IPS-20b (cell line): ENCODE data around the gene FOXP4.
A peak's percentile ranks its signal among the peaks of the same experiment; 100 is the strongest.

Experiments used
- H3K27ac ChIP-seq: one replicate; pipeline ENCODE4 v1.5.1; 2013; ENCODE audit warnings: low read length
- H3K27me3 ChIP-seq: 2 replicates; pipeline ENCODE4 v1.6.1; 2013; ENCODE audit warnings: mild to moderate bottlenecking, low read length, inconsistent platforms; ENCODE audit not compliant: insufficient read depth
- H3K36me3 ChIP-seq: 2 replicates; pipeline ENCODE4 v1.6.1; 2013; ENCODE audit warnings: low read depth, mild to moderate bottlenecking, inconsistent platforms, low read length, moderate library complexity; ENCODE audit not compliant: insufficient read depth
- H3K4me1 ChIP-seq: 2 replicates; pipeline ENCODE4 v1.6.1; 2013; ENCODE audit warnings: mild to moderate bottlenecking, control low read depth, inconsistent platforms, low read length, moderate library complexity; ENCODE audit not compliant: insufficient read depth
- H3K4me3 ChIP-seq: 2 replicates; pipeline ENCODE4 v1.5.1; 2013; ENCODE audit warnings: mild to moderate bottlenecking, low read length, inconsistent platforms
- H3K9ac ChIP-seq: 2 replicates; pipeline ENCODE4 v1.6.1; 2013; ENCODE audit warnings: low read depth, mild to moderate bottlenecking, inconsistent platforms, low read length, moderate library complexity
- H3K9me3 ChIP-seq: 2 replicates; pipeline ENCODE4 v1.6.1; 2013; ENCODE audit warnings: mild to moderate bottlenecking, low read depth, low read length, inconsistent platforms; ENCODE audit not compliant: insufficient read depth

FOXP4 gene

DNA sequence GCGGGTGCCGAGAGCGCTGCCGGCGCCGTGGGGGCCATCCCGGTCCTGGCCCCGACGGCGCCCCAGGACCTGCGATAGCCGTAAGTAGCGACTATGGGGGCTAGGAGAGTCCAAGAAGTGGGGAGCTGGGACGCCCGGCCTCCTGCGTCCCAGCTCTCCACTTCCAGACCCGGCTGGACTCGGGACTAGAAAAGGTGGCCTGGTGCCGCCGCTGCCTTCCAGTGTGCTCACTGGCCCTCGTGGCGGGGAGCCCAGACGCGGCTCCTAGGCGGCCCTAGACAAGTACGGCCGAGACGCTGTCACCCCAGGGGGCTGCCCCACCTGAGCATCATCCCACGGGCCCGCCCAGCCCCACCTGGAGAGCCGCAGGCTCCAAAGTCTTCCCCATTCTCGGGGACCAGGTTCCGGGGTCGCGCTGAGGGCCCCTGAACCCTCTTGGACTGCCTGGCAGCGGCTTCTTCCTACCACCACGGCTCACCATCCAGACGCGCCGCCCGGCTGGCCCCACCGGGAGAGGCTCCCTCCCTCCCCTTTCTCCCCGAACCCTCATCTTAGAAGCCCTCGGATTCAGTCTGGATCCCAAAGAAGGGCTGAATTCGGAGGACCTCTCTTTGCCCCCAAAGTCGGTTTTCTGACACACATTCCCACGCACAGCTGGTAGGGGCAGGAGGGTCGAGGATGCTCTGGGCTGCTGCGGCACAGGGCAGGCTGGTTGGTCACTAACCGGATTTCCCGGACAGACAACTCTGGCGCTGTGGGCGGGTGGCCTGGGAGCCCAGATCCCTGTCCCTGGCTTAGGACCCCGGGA, 91.2 kb downstream of the FOXP4 start:
- Histone ChIP-seq H3K27ac (no peak overlapping the region), H3K36me3 (no peaks in the 10 kb centered on the region; the same call in 1 of the 2 replicates), H3K4me1 (peaks cover 20% of the 10 kb centered on the region), H3K9ac (peak overlapping the region; percentile 34; the same call in 1 of the 2 replicates), H3K4me3 (peak overlapping the region; percentile 88), H3K27me3 (peaks cover 94% of the 10 kb centered on the region), H3K9me3 (no peaks in the 10 kb centered on the region)

DNA sequence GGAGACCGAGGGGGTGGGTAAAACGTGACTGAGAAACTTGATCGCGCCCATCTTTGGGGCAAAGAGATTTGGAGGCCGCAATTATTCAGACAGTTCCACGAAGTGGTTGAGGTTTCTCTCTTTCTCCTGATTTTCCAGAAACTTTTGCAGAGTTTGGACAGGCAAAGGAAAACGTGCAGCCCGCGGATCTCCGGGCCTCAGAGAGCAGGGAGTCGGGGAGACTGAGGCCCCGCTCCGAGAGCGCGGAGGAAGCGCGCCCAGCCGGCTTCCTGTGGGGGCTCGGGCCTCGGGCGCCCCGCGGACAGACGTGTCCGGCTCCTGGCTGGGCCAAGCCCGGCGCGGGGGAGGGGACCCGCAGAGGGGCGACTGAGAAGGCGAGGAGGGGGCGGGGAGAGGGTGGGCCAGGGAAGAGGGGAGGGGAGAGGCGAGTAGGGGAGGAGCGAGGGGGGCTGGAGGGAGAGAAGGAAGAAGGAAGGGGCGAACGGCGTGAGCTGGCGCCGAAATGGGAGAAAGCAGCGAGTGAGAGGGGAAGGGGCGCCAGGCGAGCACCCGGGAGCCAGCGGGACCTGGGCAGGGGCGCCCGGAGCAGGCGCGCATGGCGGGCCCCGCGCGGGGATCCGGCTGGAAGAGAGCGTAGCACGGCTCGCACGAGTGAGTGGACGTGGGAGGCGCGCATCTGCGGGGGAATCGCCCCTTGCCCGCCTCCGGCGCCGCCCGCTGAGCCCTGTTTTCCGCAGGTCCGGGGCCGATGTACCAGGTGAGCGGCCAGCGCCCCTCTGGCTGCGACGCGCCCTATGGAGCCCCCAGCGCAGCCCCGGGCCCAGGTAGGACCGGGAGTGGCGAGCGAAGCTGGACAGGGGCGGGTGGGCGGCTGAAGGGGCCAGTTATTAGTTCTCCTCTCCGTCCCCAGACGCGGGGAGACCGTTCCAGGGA, 92.1 kb downstream of the FOXP4 start, which contains the start of gene MDFI:
MDFI (plus strand) TSS at position 467 of the 933 bp plus-strand sequence; CDS start at position 749, 282 bp downstream.
- Histone ChIP-seq H3K36me3 (no peaks in the 10 kb centered on the region; the same call in 1 of the 2 replicates), H3K9me3 (no peaks in the 10 kb centered on the region), H3K27me3 (peaks cover 97% of the 10 kb centered on the region), H3K4me1 (peaks cover 20% of the 10 kb centered on the region), H3K27ac (peak within 1 kb of the TSS; percentile 20), H3K9ac (peak within 1 kb of the TSS; percentile 46; the same call in 1 of the 2 replicates), H3K4me3 (peak within 1 kb of the TSS; percentile 88)

DNA sequence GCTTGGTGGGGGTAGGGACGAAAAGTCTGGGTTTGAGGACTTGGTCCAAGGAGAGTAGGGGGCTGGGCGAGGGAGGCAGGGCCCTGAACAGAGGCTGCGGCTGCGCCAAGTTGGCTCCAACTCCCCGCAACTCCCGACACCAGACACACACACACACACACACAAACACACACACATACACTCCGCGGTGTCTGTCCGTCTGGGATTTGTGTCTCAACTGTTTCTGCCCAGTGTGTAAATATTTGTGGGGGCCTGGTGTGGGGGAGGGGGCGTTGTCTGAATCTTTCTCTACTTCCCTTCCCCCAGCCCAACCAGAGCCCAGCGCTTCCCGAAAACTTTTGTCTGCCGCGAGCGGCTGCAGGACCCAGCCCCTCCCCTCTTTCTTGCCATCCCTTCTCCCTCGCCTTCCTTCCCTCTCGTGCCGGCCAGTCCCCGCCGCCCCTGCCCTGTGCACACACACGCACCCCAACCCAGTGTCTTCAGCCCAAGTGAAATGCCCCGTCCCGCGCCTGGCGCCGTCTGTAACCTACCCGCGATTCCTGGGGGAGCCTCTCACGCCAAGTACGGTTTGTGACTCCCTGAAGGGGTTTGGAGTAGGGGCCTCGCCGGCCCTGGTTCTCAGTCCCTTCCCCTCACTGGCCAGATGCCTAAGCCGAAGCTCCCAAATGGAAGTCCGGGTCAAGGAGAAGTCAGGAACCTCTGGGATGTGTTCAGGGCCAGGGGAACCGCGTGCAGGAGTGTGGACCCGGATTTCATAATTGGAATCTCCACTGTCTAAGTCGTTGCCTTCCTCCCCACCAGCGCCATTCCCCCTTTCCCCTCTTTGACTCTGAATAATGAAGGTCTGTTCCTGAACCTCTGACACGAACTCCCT, 93.0 kb downstream of the FOXP4 start:
- Histone ChIP-seq H3K36me3 (no peaks in the 10 kb centered on the region; the same call in 1 of the 2 replicates), H3K27ac (peak overlapping the region; percentile 20), H3K27me3 (peaks cover 88% of the 10 kb centered on the region), H3K9me3 (no peaks in the 10 kb centered on the region), H3K9ac (peak overlapping the region; percentile 46; the same call in 1 of the 2 replicates), H3K4me1 (peaks cover 25% of the 10 kb centered on the region), H3K4me3 (peak overlapping the region; percentile 88)

DNA sequence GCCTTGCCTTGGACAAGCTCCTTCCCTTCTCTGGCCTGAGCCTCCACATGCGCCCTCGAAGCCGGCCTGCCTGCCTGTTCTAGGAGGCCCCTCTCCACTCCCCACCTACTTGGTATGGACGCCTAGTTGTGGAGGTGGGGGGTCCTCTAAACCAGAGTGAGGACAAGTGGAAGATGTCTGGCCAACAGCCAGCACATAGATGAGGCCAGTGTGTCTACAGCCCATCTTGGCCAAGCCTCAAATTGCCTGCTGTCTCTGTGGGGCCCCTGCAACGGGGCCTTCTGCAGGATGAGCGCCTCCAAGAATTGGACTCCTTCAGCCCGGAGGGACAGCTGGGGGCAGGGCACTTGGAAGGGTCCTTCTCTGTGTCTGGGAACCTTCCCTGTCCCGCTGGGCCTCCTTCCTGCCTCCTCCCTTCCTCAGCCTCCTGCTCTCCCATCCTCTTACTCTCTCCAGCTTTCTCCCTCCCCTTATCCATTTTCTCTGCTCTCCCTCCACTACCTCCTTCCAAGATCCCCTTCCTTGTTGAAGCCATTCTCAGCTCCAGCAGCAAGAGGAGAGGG, 93.7 kb downstream of the FOXP4 start:
- no peaks in the 10 kb centered on the region; the same call in 1 of the 2 replicates for H3K36me3 ChIP-seq
- peak overlapping the region; percentile 46 for H3K9ac ChIP-seq
- H3K4me1 ChIP-seq = peaks cover 30% of the 10 kb centered on the region
- H3K27me3 ChIP-seq = peaks cover 83% of the 10 kb centered on the region
- peak overlapping the region; percentile 88 for H3K4me3 ChIP-seq
- H3K9me3 ChIP-seq = no peaks in the 10 kb centered on the region
- no peak overlapping the region for H3K27ac ChIP-seq

DNA sequence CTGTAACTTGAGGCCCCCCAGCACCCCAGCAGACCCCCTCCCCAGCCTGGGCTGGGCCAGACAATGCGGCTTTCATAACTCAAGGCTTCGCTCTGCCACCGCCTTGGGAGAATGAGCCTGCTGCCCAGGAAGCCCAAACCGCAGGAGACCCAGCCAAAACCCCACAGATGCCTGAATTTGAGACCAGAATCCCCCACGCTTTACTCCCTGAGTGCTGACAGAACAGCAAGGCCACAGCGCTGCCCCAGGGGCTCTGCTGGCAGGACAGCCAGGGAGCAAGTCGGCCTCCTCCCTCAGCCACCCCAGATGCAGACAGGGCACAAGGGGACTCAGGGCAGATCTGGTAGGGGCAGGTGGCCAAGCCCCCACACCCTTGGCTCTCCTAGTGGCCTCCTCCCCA, 94.2 kb downstream of the FOXP4 start:
- Histone ChIP-seq H3K4me3 (peak overlapping the region; percentile 88; the same call in 1 of the 2 replicates), H3K27ac (no peak overlapping the region), H3K27me3 (peaks cover 81% of the 10 kb centered on the region), H3K9me3 (no peaks in the 10 kb centered on the region), H3K36me3 (no peaks in the 10 kb centered on the region; the same call in 1 of the 2 replicates), H3K4me1 (peaks cover 34% of the 10 kb centered on the region), H3K9ac (no peak overlapping the region)

DNA sequence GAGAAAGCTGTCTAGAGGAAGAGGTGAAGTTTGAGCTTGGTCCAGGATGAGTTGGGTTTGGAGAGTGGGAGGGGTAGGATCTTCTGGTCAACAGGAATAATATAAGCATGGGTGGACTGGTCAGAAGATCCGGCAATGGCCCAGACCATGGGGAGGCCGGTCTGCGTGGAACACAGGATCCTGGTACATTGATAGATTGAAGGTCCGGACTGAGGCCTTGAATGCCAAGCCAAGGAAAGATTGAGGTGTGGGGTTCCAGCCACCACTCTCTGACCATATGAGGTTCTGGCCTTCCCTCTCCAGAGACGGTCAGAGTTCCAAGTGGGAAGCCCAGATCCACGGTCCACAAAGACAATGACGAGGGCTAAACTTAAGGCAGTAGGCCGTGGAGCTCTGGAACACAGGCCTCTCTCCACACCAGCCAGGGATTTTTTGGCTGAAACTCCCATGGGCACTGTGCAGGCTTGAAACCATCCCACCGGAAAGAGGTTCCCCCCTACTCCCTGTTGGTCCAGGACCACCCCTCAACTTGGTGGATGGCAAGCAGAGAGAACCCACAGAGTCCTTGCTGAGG, 95.3 kb downstream of the FOXP4 start:
- no peak overlapping the region for H3K4me3 ChIP-seq
- peaks cover 38% of the 10 kb centered on the region for H3K4me1 ChIP-seq
- H3K9me3 ChIP-seq = no peaks in the 10 kb centered on the region
- peaks cover 5% of the 10 kb centered on the region; the same call in 1 of the 2 replicates for H3K36me3 ChIP-seq
- no peak overlapping the region for H3K9ac ChIP-seq
- H3K27ac ChIP-seq = no peak overlapping the region
- peaks cover 75% of the 10 kb centered on the region for H3K27me3 ChIP-seq

DNA sequence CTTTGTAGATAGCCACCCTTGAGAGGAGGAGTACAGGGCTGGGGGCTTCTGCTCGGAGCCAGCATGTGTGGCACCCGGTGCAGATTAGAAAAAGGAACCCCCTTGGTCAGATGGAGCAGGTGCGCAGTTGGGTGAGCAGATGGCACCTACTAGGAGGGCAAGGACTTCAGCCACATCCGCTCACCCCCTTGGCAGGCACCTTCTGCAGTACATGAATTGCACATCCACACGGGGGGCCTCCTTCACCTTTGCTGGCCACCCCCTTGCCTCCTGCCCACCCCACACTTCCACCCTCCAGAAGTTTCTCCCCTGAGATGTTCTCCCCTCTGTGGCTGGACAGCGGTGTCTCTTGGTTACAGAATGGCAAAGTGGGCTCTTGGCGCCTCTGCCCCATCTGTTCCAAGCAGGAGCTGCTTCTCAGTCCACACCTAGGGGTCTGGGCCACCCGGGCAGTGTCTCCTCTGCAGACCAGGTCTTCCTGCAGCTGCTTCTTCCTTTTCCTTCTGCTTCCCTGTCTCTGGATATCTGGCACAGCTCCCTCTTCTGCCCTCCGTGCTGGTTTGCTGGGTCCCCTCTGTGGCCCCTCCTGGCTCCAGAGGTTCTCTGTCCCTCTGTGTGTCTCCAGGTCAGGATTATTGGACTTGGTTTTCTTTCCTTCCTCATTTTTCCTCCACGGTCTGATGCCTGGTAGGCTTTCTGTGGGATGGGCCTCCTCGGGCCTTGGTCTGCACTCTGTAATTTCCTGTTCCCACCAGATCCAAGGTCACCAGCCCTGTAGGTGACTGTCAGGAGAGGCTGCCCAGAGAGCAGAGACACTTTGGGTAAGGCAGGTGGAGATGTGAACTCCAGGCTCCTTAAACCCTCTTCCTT, 96.1 kb downstream of the FOXP4 start:
- H3K36me3 ChIP-seq = peaks cover 14% of the 10 kb centered on the region; the same call in 1 of the 2 replicates
- H3K9me3 ChIP-seq = no peaks in the 10 kb centered on the region
- peaks cover 66% of the 10 kb centered on the region for H3K27me3 ChIP-seq
- no peak overlapping the region for H3K4me3 ChIP-seq
- no peak overlapping the region for H3K9ac ChIP-seq
- H3K27ac ChIP-seq = no peak overlapping the region
- H3K4me1 ChIP-seq = peaks cover 38% of the 10 kb centered on the region

DNA sequence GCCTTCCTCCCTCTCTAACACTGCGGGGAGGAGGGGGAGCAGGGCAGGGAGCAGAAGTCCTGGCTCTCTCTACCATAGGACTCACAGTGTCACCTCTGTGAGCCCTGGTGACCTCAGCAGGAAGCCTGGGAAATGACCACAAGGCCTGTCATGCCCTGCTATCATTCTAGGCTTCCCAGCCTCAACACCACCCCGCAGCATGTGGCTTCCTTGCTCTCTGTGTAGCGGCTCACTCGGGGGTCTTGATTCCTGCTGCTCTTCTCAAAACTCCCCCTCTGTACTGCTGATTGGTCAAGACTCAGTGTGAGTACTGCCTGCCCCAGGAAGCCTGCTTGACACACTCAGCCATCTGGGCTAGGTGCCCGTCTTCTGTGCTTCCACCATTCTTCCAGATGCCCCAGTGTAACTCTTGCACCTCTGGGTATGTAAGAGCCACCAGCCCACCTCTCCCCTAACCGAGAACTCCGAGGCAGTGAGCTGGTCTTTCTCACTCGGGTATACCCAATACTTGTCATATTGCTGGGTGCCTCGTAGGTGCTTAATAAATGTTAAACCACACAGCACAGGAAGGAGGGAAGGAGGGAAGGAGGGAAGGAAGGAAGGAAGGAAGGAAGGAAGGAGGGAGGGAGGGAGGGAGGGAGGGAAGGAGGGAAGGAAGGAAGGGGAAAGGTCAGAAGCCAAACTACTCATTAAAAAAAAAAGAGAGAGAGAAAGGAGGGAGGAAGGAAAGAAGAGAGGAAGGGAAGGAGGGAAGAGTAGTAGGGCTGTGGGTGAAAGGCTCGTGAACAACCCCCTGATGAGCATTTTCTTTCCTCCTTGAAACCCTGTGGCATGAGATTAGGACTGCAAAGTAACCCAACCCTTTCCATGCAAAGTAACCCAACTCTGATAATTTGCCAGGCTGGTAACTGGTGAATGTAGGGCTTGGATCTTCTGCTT, 97.0 kb downstream of the FOXP4 start:
- H3K4me1 ChIP-seq = peaks cover 38% of the 10 kb centered on the region
- H3K27me3 ChIP-seq = peaks cover 57% of the 10 kb centered on the region
- no peaks in the 10 kb centered on the region for H3K9me3 ChIP-seq
- no peak overlapping the region; the same call in 1 of the 2 replicates for H3K9ac ChIP-seq
- no peak overlapping the region for H3K27ac ChIP-seq
- no peak overlapping the region for H3K4me3 ChIP-seq
- H3K36me3 ChIP-seq = peaks cover 17% of the 10 kb centered on the region

DNA sequence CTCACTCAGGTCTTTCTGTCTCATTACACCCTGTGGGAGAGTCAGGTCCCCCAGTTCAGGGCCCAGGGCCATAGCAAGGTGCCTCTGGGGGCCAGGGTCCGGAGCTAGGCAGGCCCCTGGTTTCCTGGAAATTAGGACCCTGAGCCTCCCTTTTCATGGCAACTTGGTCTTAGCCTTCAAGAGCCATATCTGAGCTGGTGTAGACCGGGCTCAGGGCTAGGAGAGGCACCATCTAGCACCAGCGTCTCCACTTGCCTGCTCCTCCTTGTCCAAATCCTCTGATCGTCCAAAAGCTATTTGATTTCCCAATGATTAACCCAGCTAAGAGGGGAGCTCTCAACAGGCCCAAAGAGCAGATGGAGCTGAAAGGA, 97.7 kb downstream of the FOXP4 start:
- peaks cover 38% of the 10 kb centered on the region for H3K4me1 ChIP-seq

More for the DNA sequence above, 97.7 kb downstream of the FOXP4 start:
- H3K27ac ChIP-seq = no peak overlapping the region
- H3K9me3 ChIP-seq = no peaks in the 10 kb centered on the region
- H3K27me3 ChIP-seq = peaks cover 52% of the 10 kb centered on the region
- H3K4me3 ChIP-seq = no peak overlapping the region
- peaks cover 20% of the 10 kb centered on the region for H3K36me3 ChIP-seq
- H3K9ac ChIP-seq = no peak overlapping the region; the same call in 1 of the 2 replicates
